Testis (tissue), 5 donors: ENCODE results near the gene NAPB. TPM values are rescaled to one million over a fixed set of nuclear protein-coding genes. Genes with fewer than 3 reads are reported as not detected.
"Not testable (repeated sequence)": the region's sequence is repeated elsewhere in the genome, so short reads cannot be mapped to it uniquely, and the experiment has no call there.

Source experiments
- DNase-seq: peaks from one replicate; pipeline ENCODE4 v3.0.0-alpha.2; 2019
- H3K27ac ChIP-seq, 2 donors: fragments of 200-600 bp; sonication (generic); one replicate each; pipeline ENCODE4 v1.5.1; 2019
- H3K27me3 ChIP-seq: fragments of 200-600 bp; sonication (generic); one replicate; pipeline ENCODE4 v1.5.1; 2019
- H3K36me3 ChIP-seq: fragments of 200-600 bp; sonication (generic); one replicate; pipeline ENCODE4 v1.5.1; 2017; ENCODE audit warnings: low read depth; ENCODE audit errors: missing control alignments
- H3K4me1 ChIP-seq: fragments of 200-600 bp; sonication (generic); one replicate; pipeline ENCODE4 v1.5.1; 2019
- H3K4me3 ChIP-seq, 2 donors: fragments of 200-600 bp; sonication (generic); one replicate each; pipeline ENCODE4 v1.5.1; 2017 to 2019
- H3K9me3 ChIP-seq: fragments of 200-600 bp; sonication (generic); one replicate; pipeline ENCODE4 v1.5.1; 2017
- POLR2A ChIP-seq: fragments of 450-650 bp; IDR thresholded peaks from one replicate; pipeline ENCODE4 v1.6.1; 2017; ENCODE audit warnings: antibody characterized with exemption, mild to moderate bottlenecking, moderate library complexity
- WGBS, 2 donors: methylation state at CpG; one replicate each; pipeline ENCODE4 v1.1.5; 2018; 5-methylcytosine and 5-hydroxymethylcytosine counted together
- intact Hi-C: fragments of 100-400 bp; cut with DNase I; formaldehyde crosslinking; loops from one replicate; pipeline ENCODE4 v1.15.1; 2023; ENCODE audit warnings: low total_unique reads
- long read RNA-seq, 2 donors: transcript quantifications; one replicate each; lab custom pipeline, GENCODE V29; 2026
- polyA plus RNA-seq: library from polyadenylated mRNA; stranded (reverse); fragments of 350-450 nt; fragmentation: Illumina TruSeq; extraction: RNeasy Lipid Tissue Mini Kit (QIAGEN cat#74804); gene quantifications from one replicate; pipeline ENCODE4 v1.2.3, GENCODE V29; 2014; ENCODE audit warnings: low read depth, low replicate concordance; ENCODE audit not compliant: insufficient read depth
- total RNA-seq, 2 donors: library from RNA; depleted of rRNA; stranded (reverse); fragments of >200 nt; gene quantifications; one replicate each; pipeline ENCODE4 v1.2.3, GENCODE V29; 2016
- TF ChIP-seq, protein P1 (sequence below), 3 experiments: fragments of 450-650 bp in 2 of 3; fragments of 200-600 bp in 1 of 3; sonication (generic) in 1 of 3; IDR thresholded peaks; one replicate each; pipeline ENCODE4 v1.5.1; 2016 to 2019; ENCODE audit warnings: antibody characterized with exemption in 3 of 3, mild to moderate bottlenecking in 2 of 3, moderate library complexity in 1 of 3

The NAPB gene
- total RNA-seq (10 to 100 TPM; 37.8 to 40.4 TPM), polyA plus RNA-seq (14.7 TPM)
- long read RNA-seq, donor 1, partial matches to known transcripts: 0 of 5 reads
- long read RNA-seq, donor 1, other reads (novel, unspliced or antisense): 0 of 5 reads
- long read RNA-seq, donor 2: 0 reads

DNA sequence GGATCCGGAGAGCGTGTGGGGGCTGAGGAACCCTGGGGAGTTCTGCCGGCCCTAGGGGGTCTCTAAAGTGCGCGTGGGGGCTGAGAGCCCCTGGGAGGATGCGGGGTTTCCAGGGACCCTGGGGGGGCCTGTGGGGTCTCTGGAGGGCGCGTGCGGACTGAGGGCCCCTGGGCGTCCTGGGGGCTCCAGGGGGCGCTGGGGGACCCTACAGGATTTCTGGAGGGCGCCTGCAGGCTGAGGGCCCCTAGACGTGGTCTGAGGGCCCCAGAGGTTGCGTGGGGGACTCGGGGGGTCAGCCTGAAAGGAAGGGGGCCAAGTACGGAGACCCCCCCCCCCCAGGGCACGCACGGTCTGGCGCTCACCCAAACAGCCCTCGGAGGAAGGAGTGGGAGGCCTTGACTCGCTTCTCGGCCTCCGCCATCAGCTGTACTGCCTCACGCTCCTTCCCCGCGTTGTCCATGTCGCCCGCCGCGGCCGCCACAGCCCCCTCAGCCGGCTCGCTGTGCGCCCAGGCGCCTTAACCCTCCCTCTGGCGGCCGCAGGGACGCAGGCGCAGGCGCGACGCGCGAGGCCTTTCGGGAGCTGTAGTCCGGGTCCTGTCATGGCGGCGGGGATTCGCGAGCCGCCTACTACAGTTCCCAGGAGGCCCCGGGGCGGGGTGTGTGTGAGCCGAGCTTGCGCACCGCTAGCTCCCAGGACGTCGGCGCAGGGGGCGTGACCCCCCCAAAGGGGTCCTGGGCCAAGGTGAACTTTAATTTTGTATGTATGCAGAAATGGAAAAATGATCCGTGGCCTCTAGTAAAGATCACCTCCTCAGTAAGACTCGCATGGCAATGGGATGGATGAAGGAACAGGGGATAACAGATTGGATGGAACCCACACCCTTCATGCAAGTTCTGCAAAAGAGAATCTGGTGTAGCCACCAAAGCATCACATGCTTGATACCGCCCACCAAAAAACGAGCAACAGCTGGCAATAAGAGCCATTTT lies at the start of gene NAPB:
TSS of gene NAPB (minus strand) at position 546 of the 989 bp plus-strand sequence. CDS start at position 460, 86 bp downstream.
- peak within 1 kb of the TSS; percentile 95 for H3K27ac ChIP-seq
- H3K4me3 ChIP-seq: peak within 1 kb of the TSS; percentile 86 to 97
- peak; percentile 98 for DNase-seq
- peak; percentile 90 for TF ChIP-seq POLR2A
- TF ChIP-seq, protein P1, sequence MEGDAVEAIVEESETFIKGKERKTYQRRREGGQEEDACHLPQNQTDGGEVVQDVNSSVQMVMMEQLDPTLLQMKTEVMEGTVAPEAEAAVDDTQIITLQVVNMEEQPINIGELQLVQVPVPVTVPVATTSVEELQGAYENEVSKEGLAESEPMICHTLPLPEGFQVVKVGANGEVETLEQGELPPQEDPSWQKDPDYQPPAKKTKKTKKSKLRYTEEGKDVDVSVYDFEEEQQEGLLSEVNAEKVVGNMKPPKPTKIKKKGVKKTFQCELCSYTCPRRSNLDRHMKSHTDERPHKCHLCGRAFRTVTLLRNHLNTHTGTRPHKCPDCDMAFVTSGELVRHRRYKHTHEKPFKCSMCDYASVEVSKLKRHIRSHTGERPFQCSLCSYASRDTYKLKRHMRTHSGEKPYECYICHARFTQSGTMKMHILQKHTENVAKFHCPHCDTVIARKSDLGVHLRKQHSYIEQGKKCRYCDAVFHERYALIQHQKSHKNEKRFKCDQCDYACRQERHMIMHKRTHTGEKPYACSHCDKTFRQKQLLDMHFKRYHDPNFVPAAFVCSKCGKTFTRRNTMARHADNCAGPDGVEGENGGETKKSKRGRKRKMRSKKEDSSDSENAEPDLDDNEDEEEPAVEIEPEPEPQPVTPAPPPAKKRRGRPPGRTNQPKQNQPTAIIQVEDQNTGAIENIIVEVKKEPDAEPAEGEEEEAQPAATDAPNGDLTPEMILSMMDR (IDR thresholded peaks at IDR 0.05): peak; percentile 46 to 89 (median 75)
- H3K27me3 ChIP-seq: no peaks in the 10 kb centered on the region
- 0 to 2% methylated on average over 36 to 61 of the region's 64 CpGs for WGBS, 2 donors
- no peaks in the 10 kb centered on the region for H3K36me3 ChIP-seq
- H3K4me1 ChIP-seq: peaks cover 32% of the 10 kb centered on the region
- intact Hi-C loops: loop anchor here (5.0 kb wide), 1 partner anchor 59 kb away; the partner anchor contains the start of gene GZF1
- H3K9me3 ChIP-seq: no peaks in the 10 kb centered on the region

DNA sequence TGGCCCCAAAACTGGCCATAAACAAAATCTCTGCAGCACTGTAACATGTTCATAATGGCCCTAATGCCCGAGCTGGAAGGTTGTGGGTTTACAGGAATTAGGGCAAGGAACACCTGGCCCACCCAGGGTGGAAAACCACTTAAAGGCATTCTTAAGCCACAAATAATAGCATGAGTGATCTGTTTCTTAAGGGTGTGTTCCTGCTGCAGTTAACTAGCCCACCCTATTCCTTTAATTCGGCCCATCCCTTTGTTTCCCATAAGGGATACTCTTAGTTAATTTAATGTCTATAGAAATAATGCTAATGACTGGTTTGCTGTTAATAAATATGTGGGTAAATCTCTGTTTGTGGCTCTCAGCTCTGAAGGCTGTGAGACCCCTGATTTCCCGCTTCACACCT lies 45.7 kb upstream of the NAPB start:
- H3K27ac ChIP-seq, DNase-seq, H3K4me1 ChIP-seq, intact Hi-C loops, H3K9me3 ChIP-seq, H3K27me3 ChIP-seq, H3K4me3 ChIP-seq, H3K36me3 ChIP-seq: not testable (repeated sequence)
- WGBS, 2 donors: 86 to 89% methylated on average over 3 of the region's 3 CpGs

DNA sequence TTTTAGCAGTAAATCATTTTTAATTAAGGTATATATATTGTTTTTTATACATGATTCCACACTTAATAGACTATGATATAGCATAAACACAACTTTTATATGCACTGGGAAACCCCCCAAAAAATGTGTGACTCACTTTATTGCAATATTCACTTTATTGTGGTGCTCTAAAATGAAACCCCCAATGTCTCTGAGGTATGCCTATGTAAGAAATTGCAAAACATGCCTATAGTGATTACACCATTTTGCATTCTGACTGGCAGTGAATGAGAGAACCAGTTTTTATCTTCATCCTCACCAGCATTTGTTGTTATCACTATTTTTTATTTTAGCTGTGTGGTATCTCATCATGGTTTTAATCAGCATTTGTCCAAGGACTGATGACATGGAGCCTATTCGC lies 39.9 kb upstream of the NAPB start:
- no peak for TF ChIP-seq POLR2A
- TF ChIP-seq, protein P1 (IDR thresholded peaks at IDR 0.05): no peak
- WGBS, 2 donors: 96 to 100% methylated on average over 1 of the region's 1 CpG
- Histone ChIP-seq H3K9me3 (no peaks in the 10 kb centered on the region), H3K4me1 (no peaks in the 10 kb centered on the region), H3K27me3 (no peaks in the 10 kb centered on the region), H3K27ac (no peak overlapping the region), H3K36me3 (no peaks in the 10 kb centered on the region), H3K4me3 (no peak overlapping the region)
- intact Hi-C loops: no loop called here
- no peak for DNase-seq

DNA sequence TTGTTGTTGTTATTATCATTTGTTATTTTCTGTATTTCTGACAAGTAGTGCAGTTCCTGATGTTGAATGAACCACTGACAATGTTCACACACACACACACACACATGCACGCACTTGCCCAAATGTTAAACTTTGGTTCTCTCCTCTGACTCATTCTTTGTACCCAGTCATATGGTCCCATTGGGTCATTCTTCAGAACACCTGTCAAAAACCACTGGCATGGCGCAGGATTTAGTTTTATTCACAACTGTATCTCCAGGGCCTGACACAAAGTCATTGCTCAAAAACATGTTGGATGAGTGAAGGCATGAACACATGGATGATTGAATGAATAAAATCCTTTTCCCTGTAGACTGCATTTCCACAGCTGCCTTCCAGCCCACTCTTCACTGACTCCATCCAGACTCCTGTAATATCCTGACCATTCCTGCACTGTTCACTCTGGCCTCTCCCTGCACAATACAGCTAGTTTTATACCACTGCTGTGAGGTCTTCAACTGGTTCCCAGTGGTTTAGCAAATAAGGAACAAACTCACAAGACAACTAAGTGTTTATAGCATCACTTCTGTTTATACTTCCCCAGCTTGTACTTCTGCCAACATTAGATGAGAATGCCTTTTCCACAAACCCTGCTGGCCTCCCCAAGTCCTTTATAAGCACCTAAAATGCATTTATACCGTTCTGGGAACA lies 38.3 kb upstream of the NAPB start:
- Histone ChIP-seq H3K9me3 (no peaks in the 10 kb centered on the region), H3K27me3 (no peaks in the 10 kb centered on the region), H3K27ac (no peak overlapping the region), H3K36me3 (no peaks in the 10 kb centered on the region), H3K4me1 (no peaks in the 10 kb centered on the region), H3K4me3 (no peak overlapping the region)
- intact Hi-C loops: no loop called here
- 83 to 89% methylated on average over 3 of the region's 3 CpGs for WGBS, 2 donors
- no peak for DNase-seq
- no peak for TF ChIP-seq POLR2A
- TF ChIP-seq, protein P1 (IDR thresholded peaks at IDR 0.05): no peak

DNA sequence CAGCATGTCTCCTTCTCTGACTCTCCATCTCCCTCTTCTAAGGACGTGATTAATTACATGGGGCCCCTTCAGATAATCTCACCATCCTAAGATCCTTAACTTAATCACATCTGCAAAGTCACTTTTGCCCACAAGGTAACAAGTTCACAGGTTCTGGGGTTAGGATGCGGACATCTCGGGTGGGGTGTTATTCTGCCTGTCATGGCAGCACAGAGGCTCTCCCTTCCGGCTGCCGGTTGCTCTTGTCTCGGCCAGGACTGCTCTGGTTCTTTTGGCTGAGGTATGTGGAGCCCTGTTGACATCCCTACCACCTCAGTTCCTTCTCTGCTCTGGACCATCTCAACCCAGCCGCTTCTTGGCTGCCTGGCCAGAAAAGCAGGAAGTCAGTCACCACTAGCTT lies 35.6 kb upstream of the NAPB start:
- no peak for DNase-seq
- no peaks in the 10 kb centered on the region for H3K9me3 ChIP-seq
- intact Hi-C loops: no loop called here
- no peak overlapping the region for H3K27ac ChIP-seq
- TF ChIP-seq, protein P1 (IDR thresholded peaks at IDR 0.05): no peak
- TF ChIP-seq POLR2A: no peak
- no peaks in the 10 kb centered on the region for H3K4me1 ChIP-seq
- H3K4me3 ChIP-seq: no peak overlapping the region
- WGBS, 2 donors: 87 to 93% methylated on average over 7 of the region's 7 CpGs
- no peaks in the 10 kb centered on the region for H3K27me3 ChIP-seq
- no peaks in the 10 kb centered on the region for H3K36me3 ChIP-seq
